Measurements from ENCODE around the gene USP37. TPM values are rescaled to one million over a fixed set of nuclear protein-coding genes. Genes with fewer than 3 reads are reported as not detected.

USP37 gene
- total and polyA plus RNA-seq, 9 donors, result 4.2 to 56.8 (median 17.6) TPM

DNA sequence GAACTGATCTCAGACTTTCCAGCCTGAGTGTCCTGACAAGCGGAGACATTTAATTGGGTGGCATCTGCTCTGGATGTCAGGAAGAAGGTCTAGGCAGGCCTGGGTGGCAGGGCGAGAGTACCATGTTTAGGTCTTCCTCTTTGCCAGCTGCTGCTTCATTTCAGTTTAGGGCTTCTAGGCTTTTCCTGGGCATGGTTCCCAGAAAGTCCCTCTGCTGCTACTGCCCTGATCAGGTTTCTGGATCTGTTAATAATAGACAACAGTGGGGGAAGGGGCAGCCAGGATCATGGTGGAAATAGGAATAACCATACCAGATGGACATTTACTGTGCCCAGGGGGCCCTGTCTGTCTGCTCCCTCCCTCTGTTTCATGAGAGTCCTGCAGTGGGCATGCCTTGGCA is 37.3 kb upstream of the USP37 start:
- Histone ChIP-seq H3K9me3 (no peaks in the 10 kb centered on the region), H3K4me3 (no peak overlapping the region), H3K27me3 (no peaks in the 10 kb centered on the region), H3K4me1 (ENCODE audit: insufficient read depth) (no peaks in the 10 kb centered on the region), H3K36me3 (no peaks in the 10 kb centered on the region), H3K27ac (no peak overlapping the region)
- intact Hi-C loops (cut with DNase I), result no loop called here
- 68 to 77% (median 73%) methylated on average over 2 of the region's 2 CpGs for WGBS, 3 donors
- no peak for DNase-seq
- TF ChIP-seq EP300 (IDR thresholded peaks at IDR 0.05) (no peak), POLR2A (IDR thresholded peaks at IDR 0.05) (no peak)

- Histone ChIP-seq H3K4me3 (no peak overlapping the region), H3K4me1 (ENCODE audit: insufficient read depth) (no peaks in the 10 kb centered on the region), H3K36me3 (no peaks in the 10 kb centered on the region), H3K9me3 (no peaks in the 10 kb centered on the region), H3K27me3 (no peaks in the 10 kb centered on the region), H3K27ac (no peak overlapping the region)
- 95 to 100% (median 98%) methylated on average over 1 of the region's 1 CpG for WGBS, 3 donors
- no peak for TF ChIP-seq EP300 (IDR thresholded peaks at IDR 0.05)
- no peak for TF ChIP-seq POLR2A (IDR thresholded peaks at IDR 0.05)
- TF ChIP-seq, protein P1, sequence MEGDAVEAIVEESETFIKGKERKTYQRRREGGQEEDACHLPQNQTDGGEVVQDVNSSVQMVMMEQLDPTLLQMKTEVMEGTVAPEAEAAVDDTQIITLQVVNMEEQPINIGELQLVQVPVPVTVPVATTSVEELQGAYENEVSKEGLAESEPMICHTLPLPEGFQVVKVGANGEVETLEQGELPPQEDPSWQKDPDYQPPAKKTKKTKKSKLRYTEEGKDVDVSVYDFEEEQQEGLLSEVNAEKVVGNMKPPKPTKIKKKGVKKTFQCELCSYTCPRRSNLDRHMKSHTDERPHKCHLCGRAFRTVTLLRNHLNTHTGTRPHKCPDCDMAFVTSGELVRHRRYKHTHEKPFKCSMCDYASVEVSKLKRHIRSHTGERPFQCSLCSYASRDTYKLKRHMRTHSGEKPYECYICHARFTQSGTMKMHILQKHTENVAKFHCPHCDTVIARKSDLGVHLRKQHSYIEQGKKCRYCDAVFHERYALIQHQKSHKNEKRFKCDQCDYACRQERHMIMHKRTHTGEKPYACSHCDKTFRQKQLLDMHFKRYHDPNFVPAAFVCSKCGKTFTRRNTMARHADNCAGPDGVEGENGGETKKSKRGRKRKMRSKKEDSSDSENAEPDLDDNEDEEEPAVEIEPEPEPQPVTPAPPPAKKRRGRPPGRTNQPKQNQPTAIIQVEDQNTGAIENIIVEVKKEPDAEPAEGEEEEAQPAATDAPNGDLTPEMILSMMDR (IDR thresholded peaks at IDR 0.05), result no peak
- intact Hi-C loops (cut with DNase I), result no loop called here
- DNase-seq, result no peak
Measured at GRCh38 chr2:218585541-218585940, 17.4 kb upstream of the USP37 start.

DNA sequence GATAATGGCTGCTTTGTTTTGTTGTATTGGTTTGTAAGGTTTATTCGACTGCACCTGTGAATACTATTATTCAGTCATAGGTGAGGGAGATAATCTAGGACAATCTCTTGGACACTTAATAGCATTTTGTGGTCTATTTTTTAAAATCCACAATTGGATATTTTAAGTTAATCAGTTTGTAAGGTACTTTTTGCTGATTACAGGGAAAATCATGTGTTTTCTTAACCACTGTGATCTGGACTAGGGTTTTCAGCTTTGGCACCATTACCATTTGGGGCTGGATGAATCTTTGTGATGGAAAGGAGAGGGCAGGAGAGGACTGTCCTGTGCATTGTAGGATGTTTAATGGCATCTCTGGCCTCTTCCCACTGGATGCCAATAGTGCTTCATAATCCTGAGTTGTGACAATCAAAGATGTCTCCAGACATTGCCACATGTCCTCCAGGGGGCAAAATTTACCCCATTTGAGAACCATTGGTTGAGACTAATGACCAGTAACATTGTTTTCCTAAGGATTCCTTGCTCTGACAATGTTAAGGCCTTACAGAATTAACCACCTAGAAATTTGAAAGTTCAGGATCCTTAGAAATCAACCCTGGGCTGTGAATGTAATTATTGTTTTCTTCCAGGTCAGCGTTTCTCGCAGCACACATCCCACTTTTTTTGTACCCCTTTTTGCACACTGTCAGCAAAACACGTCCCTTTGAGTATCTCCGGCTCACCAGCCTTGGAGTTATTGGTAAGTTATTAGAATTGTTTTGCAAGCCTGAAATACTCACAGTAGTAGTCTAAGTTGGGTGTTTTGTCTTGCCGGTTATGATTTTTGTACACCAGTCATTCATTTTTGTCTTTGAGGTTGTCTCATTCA is 16.1 kb upstream of the USP37 start:
- intact Hi-C loops (cut with DNase I), result no loop called here
- no peak overlapping the region for H3K4me3 ChIP-seq
- TF ChIP-seq EP300 (IDR thresholded peaks at IDR 0.05) (no peak), POLR2A (IDR thresholded peaks at IDR 0.05) (no peak)
- TF ChIP-seq, protein P1 (IDR thresholded peaks at IDR 0.05), result no peak
- no peaks in the 10 kb centered on the region for H3K36me3 ChIP-seq
- H3K27ac ChIP-seq, result no peak overlapping the region
- H3K4me1 ChIP-seq (ENCODE audit: insufficient read depth), result no peaks in the 10 kb centered on the region
- 93% methylated on average over 6 of the region's 6 CpGs for WGBS, 3 donors
- no peak for DNase-seq
- H3K9me3 ChIP-seq, result no peaks in the 10 kb centered on the region
- H3K27me3 ChIP-seq, result no peaks in the 10 kb centered on the region

- 92 to 97% (median 96%) methylated on average over 7 of the region's 7 CpGs for WGBS, 3 donors
- TF ChIP-seq EP300 (IDR thresholded peaks at IDR 0.05) (no peak), POLR2A (IDR thresholded peaks at IDR 0.05) (no peak)
- TF ChIP-seq, protein P1 (IDR thresholded peaks at IDR 0.05), result no peak
- H3K4me3 ChIP-seq, result no peak overlapping the region
- DNase-seq, result no peak
- H3K4me1 ChIP-seq (ENCODE audit: insufficient read depth), result no peaks in the 10 kb centered on the region
- no peak overlapping the region for H3K27ac ChIP-seq
- no peaks in the 10 kb centered on the region for H3K9me3 ChIP-seq
- no peaks in the 10 kb centered on the region for H3K27me3 ChIP-seq
- intact Hi-C loops (cut with DNase I), result no loop called here
- no peaks in the 10 kb centered on the region for H3K36me3 ChIP-seq
Measured at GRCh38 chr2:218582076-218582475, 13.9 kb upstream of the USP37 start.

- intact Hi-C loops (cut with DNase I), result no loop called here
Measured at GRCh38 chr2:218578272-218578877, 10.2 kb upstream of the USP37 start.

More at GRCh38 chr2:218578272-218578877, 10.2 kb upstream of the USP37 start:
- H3K9me3 ChIP-seq, result no peaks in the 10 kb centered on the region
- 91 to 97% (median 97%) methylated on average over 3 of the region's 3 CpGs for WGBS, 3 donors
- no peaks in the 10 kb centered on the region for H3K4me1 ChIP-seq (ENCODE audit: insufficient read depth)
- H3K27ac ChIP-seq, result no peak overlapping the region
- DNase-seq, result no peak
- H3K4me3 ChIP-seq, result no peak overlapping the region
- no peaks in the 10 kb centered on the region for H3K36me3 ChIP-seq
- TF ChIP-seq POLR2A (IDR thresholded peaks at IDR 0.05) (no peak), EP300 (IDR thresholded peaks at IDR 0.05) (no peak)
- TF ChIP-seq, protein P1 (IDR thresholded peaks at IDR 0.05), result no peak
- H3K27me3 ChIP-seq, result no peaks in the 10 kb centered on the region

Measured in ovary (tissue), 9 donors.